Tibial nerve (tissue), 4 donors: ENCODE measurements around the gene SERPIND1.

Experiments used
- CTCF ChIP-seq, 5 experiments: fragments of 200-600 bp in 3 of 5; fragments of 450-650 bp in 2 of 5; sonication (generic) in 3 of 5; IDR thresholded peaks; one replicate each; pipeline ENCODE4 v1.5.1; 2016 to 2019; ENCODE audit warnings: antibody characterized with exemption in 5 of 5, mild to moderate bottlenecking in 3 of 5, moderate library complexity in 2 of 5
- EP300 ChIP-seq, 2 donors: sonication (generic); formaldehyde crosslinking; IDR thresholded peaks; one replicate each; pipeline ENCODE4 v1.6.1; 2017; ENCODE audit warnings: antibody characterized with exemption in 2 of 2, mild to moderate bottlenecking in 1 of 2
- POLR2A ChIP-seq, 2 donors: fragments of 450-650 bp; IDR thresholded peaks; one replicate each; pipeline ENCODE4 v1.6.1; 2017; ENCODE audit warnings: antibody characterized with exemption in 2 of 2, mild to moderate bottlenecking in 2 of 2, moderate library complexity in 2 of 2

GRCh38 chr22:20727118-20728015 is 46.5 kb upstream of the SERPIND1 start:
- TF ChIP-seq CTCF (IDR thresholded peaks at IDR 0.05) (no peak), POLR2A (IDR thresholded peaks at IDR 0.05) (no peak), EP300 (IDR thresholded peaks at IDR 0.05) (no peak)
